Omental fat pad (tissue), 4 donors: Measurements from ENCODE around the gene STX3. TPM values are rescaled to one million over a fixed set of nuclear protein-coding genes. Genes with fewer than 3 reads are reported as not detected.

ENCODE experiments used
- ATAC-seq: fragments of 150-250 bp; one replicate; pipeline ENCODE4 v1.9.1; 2016; ENCODE audit warnings: mild to moderate bottlenecking, moderate library complexity; ENCODE audit not compliant: low FRiP score
- DNase-seq: peaks from one replicate; pipeline ENCODE4 v3.0.0-alpha.2; 2019; ENCODE audit warnings: low spot score
- CTCF ChIP-seq, 3 donors: fragments of 450-650 bp; IDR thresholded peaks; one replicate each; pipeline ENCODE4 v1.5.1; 2016 to 2017; ENCODE audit warnings: antibody characterized with exemption in 3 of 3, mild to moderate bottlenecking in 3 of 3, moderate library complexity in 2 of 3
- total RNA-seq, 4 donors: library from RNA; depleted of rRNA; stranded (reverse); fragments of >200 nt; gene quantifications; one replicate each; pipeline ENCODE4 v1.1.0, GENCODE V29; 2016

The STX3 gene
- total RNA-seq, 4 donors from 2014 or later: 19.9 to 37.4 (median 31.9) TPM

GRCh38 chr11:59766542-59767224 is 11.5 kb downstream of the STX3 start:
- no peak for ATAC-seq
- DNase-seq: no peak
- no peak for TF ChIP-seq CTCF (IDR thresholded peaks at IDR 0.05)

GRCh38 chr11:59767225-59767611 is 12.0 kb downstream of the STX3 start:
- ATAC-seq: no peak
- no peak for TF ChIP-seq CTCF (IDR thresholded peaks at IDR 0.05)
- DNase-seq: no peak

DNA sequence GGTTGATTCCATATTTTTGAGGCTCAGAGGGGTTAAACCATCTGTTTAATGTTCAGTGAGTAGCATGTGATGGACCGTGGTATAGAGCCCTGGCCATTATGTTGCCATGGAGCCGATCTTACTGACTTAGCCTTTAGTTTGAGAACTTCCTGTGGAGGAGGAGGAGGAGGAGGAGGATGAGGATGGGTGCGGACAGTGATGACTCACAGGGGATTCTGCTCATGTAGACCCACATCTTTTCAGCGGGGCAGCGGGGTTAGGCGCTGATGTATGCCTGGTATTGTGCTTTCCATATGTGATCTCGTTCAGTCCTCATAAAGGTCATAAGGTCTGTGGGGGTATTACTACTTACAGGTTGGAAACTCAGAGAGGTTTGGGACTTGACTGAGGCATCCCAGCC is 13.9 kb downstream of the STX3 start:
- ATAC-seq (no peak), DNase-seq (no peak)
- TF ChIP-seq CTCF (IDR thresholded peaks at IDR 0.05): no peak

DNA sequence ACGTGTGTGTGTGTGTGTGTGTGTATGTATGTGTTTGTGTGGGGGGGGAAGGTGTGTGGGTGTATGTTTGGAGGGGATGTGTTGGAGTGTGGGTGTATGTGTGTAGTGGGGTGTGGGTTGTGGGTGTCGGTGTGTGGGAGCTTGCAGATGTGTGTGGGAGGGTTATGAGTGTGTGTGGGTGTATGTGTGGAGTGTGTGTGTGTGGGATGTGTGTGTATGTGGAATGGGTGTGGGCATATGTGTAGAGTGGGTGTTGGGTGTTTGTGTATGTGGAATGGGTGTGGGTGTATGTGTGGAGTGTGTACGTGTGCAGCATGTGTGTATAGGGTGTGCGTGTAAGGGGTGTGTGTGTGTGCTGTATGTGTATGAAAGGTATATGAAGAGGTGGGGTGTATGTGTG is 14.7 kb downstream of the STX3 start:
- no peak for TF ChIP-seq CTCF (IDR thresholded peaks at IDR 0.05)
- ATAC-seq (no peak), DNase-seq (no peak)

DNA sequence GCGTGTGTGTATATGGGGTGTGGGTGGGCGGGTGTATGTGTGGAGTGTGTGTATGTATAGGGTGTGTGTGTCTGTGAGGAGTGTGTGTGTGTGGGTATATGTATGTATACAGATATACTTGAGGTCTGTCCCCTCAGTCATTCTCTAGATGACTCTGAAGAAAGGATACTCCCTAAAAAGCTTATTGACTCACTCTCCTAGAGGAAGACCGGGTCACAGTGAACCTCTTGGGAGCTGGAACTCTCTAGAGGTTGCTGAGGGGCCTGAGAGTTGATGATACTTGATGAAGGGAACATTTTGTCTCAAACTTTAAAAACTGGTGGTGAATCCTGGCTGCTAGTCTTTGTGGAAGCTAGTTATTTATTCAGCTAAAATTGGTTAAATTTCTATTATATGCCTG is 15.1 kb downstream of the STX3 start:
- no peak for TF ChIP-seq CTCF (IDR thresholded peaks at IDR 0.05)
- ATAC-seq (no peak), DNase-seq (no peak)

DNA sequence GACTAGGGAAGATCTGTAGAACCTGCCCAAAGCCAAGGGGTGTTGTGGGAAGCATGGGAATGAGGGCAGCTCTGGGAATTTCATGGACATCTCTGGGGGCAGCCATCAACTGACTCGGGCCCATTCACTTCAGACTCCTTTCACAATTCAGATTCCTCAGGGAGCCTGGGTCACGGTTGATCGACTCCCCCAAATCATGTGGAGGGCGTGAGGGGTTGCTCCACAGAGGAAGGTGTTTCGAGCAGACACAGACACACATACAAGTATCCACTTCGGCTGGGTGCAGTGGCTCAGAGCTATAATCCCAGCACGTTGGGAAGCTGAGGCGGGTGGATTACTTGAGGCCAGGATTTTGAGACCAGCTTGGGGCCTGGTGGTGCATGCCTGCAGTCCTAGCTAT is 15.7 kb downstream of the STX3 start:
- no peak for TF ChIP-seq CTCF (IDR thresholded peaks at IDR 0.05)
- DNase-seq (no peak), ATAC-seq (no peak)

GRCh38 chr11:59771605-59772004 is 16.4 kb downstream of the STX3 start:
- ATAC-seq (no peak), DNase-seq (no peak)
- no peak for TF ChIP-seq CTCF (IDR thresholded peaks at IDR 0.05)
